Uterus (tissue), 4 donors: ENCODE results near the gene QDPR. TPM values are rescaled to one million over a fixed set of nuclear protein-coding genes. Genes with fewer than 3 reads are reported as not detected.
A peak's percentile ranks its signal among the peaks of the same experiment; 100 is the strongest.

Source experiments
- DNase-seq, 2 donors: peaks; one replicate each; pipeline ENCODE4 v3.0.0-alpha.2; 2019 to 2020
- H3K27ac ChIP-seq, 2 donors: fragments of 200-600 bp; sonication (generic); 1 replicate in 1 of 2; 2 replicates in 1 of 2; pipeline ENCODE4 v1.5.1; 2016 to 2018
- H3K27me3 ChIP-seq, 2 donors: fragments of 200-600 bp; sonication (generic); one replicate each; pipeline ENCODE4 v1.5.1; 2018 to 2019; ENCODE audit warnings: control low read depth in 1 of 2
- H3K36me3 ChIP-seq, 2 donors: fragments of 200-600 bp; sonication (generic); one replicate each; pipeline ENCODE4 v1.5.1; 2019; ENCODE audit warnings: control low read depth in 1 of 2
- H3K4me1 ChIP-seq, 2 donors: fragments of 200-600 bp; sonication (generic); one replicate each; pipeline ENCODE4 v1.5.1; 2018 to 2019; ENCODE audit warnings: control low read depth in 1 of 2
- H3K4me3 ChIP-seq, 2 donors: fragments of 200-600 bp; sonication (generic); 1 replicate in 1 of 2; 2 replicates in 1 of 2; pipeline ENCODE4 v1.5.1; 2018 to 2019; ENCODE audit warnings: mild to moderate bottlenecking in 1 of 2
- H3K9me3 ChIP-seq, 2 donors: fragments of 200-600 bp; sonication (generic); one replicate each; pipeline ENCODE4 v1.5.1; 2019; ENCODE audit warnings: control low read depth in 1 of 2
- POLR2A ChIP-seq, 2 donors: fragments of 450-650 bp; IDR thresholded peaks; one replicate each; pipeline ENCODE4 v1.6.1; 2016; ENCODE audit warnings: antibody characterized with exemption in 2 of 2, mild to moderate bottlenecking in 1 of 2, moderate library complexity in 1 of 2
- intact Hi-C: fragments of 100-400 bp; cut with DNase I; formaldehyde crosslinking; loops from one replicate; pipeline ENCODE4 v1.15.1; 2023; ENCODE audit warnings: low total_unique reads
- total RNA-seq, 4 donors: library from RNA; depleted of rRNA in 3 of 4; stranded (reverse); fragments of >200 nt in 3 of 4; gene quantifications; one replicate each; pipeline versions ENCODE4 v1.1.0 to v1.2.4, GENCODE V29; 2014 to 2023
- TF ChIP-seq, protein P1 (sequence below), 4 experiments: fragments of 200-600 bp in 2 of 4; fragments of 450-650 bp in 2 of 4; sonication (generic) in 2 of 4; IDR thresholded peaks; one replicate each; pipeline ENCODE4 v1.5.1; 2016 to 2019; ENCODE audit warnings: antibody characterized with exemption in 4 of 4, mild to moderate bottlenecking in 2 of 4, moderate library complexity in 1 of 4
- donor health status: DM: yes; HTN: yes; CAD: no.

Gene QDPR
- total RNA-seq, 4 donors from 2014 or later: 2.3 to 48.5 (median 16.5) TPM

DNA sequence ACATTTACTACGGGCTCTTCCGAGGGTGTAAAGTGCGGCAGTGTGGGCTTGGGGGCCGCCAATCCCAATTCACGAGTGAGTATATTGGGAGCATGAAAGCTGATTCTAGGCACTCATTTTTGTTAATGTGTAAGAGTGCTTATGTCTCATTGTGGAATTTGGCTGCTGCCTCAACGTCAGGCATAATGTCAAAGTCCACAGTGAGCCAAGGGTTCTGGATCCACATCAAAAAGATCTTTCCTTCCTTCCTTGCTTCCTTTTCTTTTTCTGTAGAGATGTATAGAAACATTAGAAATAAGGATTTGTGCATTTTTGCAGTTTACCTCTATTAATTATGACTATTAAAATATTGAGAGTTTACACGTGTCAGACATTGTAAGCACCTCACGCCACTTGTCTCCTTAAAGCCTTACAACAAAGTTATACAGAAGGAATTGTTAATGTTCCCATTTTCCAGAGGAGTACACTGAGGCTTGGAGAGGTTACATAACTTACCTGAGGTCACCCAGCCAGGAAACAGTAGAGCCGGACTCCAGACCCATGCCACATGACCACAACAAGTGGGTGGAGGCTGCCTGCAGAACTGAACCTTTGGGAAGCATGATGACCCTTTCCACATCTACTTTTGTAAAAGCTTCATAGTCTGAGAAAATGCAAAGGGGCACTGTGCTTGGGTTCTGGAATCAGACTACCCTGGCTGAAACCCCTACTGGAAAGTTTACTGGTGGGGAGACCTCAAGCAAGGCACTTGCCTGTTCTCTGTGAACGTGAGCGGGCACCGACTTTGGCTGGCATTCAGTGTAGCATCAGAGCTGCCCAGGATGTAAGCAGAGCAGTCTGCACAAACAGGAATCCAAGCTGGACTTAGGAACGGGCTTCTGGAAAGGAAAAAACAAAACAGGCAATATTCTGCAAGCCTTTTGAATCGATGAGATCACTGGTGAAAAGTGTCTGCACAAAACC, 3.8 kb upstream of the QDPR start:
- no peak for TF ChIP-seq POLR2A (IDR thresholded peaks at IDR 0.05)
- TF ChIP-seq, protein P1, sequence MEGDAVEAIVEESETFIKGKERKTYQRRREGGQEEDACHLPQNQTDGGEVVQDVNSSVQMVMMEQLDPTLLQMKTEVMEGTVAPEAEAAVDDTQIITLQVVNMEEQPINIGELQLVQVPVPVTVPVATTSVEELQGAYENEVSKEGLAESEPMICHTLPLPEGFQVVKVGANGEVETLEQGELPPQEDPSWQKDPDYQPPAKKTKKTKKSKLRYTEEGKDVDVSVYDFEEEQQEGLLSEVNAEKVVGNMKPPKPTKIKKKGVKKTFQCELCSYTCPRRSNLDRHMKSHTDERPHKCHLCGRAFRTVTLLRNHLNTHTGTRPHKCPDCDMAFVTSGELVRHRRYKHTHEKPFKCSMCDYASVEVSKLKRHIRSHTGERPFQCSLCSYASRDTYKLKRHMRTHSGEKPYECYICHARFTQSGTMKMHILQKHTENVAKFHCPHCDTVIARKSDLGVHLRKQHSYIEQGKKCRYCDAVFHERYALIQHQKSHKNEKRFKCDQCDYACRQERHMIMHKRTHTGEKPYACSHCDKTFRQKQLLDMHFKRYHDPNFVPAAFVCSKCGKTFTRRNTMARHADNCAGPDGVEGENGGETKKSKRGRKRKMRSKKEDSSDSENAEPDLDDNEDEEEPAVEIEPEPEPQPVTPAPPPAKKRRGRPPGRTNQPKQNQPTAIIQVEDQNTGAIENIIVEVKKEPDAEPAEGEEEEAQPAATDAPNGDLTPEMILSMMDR (IDR thresholded peaks at IDR 0.05): no peak

DNA sequence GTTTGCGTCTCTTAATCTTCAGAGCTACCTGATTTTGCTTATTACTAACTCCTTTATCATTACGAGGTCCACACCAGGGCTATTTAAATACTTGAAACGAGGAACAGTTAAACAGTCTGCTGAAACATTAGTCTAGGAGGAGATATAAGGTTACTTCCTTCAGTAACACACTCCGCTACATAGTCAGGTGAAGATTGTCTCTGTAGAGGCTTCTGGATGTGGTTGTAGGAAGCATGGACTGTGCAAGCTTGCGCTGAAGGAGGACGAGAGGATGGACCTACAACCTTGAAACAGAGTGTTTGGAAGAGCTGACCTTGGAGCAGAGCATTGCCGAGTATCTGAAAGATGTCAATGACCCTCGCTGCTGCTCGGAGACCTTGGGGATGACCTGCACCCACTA, 3.0 kb upstream of the QDPR start, which contains the start of gene CLRN2:
Gene CLRN2 (plus strand): TSS at position 301 of the 400 bp plus-strand sequence. CDS start 102 bp downstream, outside the sequence.
- DNase-seq: no peak
- Histone ChIP-seq H3K27me3 (no peaks in the 10 kb centered on the region), H3K36me3 (no peaks in the 10 kb centered on the region), H3K9me3 (no peaks in the 10 kb centered on the region), H3K27ac (no peak within 1 kb of the TSS), H3K4me3 (no peak within 1 kb of the TSS), H3K4me1 (peaks cover 3 to 8% of the 10 kb centered on the region in 2 donors)
- no peak for TF ChIP-seq POLR2A (IDR thresholded peaks at IDR 0.05)
- TF ChIP-seq, protein P1 (IDR thresholded peaks at IDR 0.05): no peak
- intact Hi-C loops: no loop called here

More for the DNA sequence above, 3.8 kb upstream of the QDPR start:
- no peaks in the 10 kb centered on the region for H3K9me3 ChIP-seq
- no peak for DNase-seq
- H3K27ac ChIP-seq: no peak overlapping the region
- intact Hi-C loops: no loop called here
- H3K4me3 ChIP-seq: no peak overlapping the region
- H3K36me3 ChIP-seq: no peaks in the 10 kb centered on the region
- H3K4me1 ChIP-seq: peaks cover 3% of the 10 kb centered on the region in 2 donors
- H3K27me3 ChIP-seq: no peaks in the 10 kb centered on the region

DNA sequence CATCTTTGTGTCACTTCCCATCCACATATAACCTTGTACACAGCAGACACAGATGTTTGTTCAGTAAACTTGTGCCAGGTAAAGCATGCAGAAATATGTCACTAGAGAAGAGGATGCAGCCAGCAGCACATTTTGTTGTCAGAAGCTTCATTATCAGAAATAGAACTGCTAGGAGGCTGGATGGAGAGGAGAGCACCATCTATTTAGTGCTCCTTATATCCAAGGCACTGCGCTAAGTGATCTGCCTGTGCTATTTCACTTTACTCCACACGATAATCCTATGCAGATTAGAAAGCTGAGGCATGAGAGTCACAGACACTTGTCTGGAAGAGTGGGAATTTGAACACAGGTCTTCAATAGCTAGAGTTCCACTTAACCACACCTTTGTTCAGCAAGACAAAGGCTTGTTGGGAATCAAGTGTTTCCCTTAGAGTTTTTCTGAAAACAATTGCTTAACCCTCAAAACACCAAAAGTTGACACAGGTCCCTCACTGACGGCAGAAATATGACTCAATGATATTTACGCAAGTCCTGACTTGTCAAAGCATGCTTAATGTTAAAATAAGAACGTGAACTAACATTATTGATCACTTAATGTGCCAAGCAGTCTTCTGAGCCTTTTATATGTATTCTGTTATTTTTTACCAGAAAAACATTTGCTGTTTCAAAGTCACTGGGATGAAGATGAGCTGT, 1.2 kb upstream of the QDPR start:
- DNase-seq: no peak
- Histone ChIP-seq H3K27ac (peak overlapping the region in 1 of 2 donors; percentile 79), H3K36me3 (no peaks in the 10 kb centered on the region), H3K4me3 (no peak overlapping the region), H3K27me3 (no peaks in the 10 kb centered on the region), H3K9me3 (no peaks in the 10 kb centered on the region), H3K4me1 (peaks cover 3 to 8% of the 10 kb centered on the region in 2 donors)
- TF ChIP-seq, protein P1 (IDR thresholded peaks at IDR 0.05): no peak
- TF ChIP-seq POLR2A (IDR thresholded peaks at IDR 0.05): no peak
- intact Hi-C loops: no loop called here

DNA sequence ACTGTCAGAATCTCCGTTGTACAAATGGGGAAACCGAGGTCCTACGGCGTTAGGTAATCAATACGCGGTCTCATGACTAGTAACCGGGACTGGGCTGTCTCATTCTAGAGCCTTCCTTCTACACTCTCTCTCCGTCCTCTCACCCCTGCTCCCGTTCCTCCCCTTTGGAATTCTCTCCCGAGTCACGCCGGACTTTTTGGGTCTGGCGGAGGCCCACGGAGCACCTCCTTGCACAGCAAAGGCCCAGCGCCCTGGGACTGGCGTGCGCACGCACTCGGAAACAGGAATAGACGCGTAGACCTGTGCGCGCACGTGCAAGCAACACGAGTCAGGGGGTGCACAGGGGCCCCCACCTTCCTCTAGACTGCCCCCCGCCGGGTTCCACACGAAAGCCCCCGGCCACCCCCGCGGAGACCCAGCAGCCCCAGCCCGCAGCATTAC, 361 bp downstream of the QDPR start:
- TF ChIP-seq POLR2A (IDR thresholded peaks at IDR 0.05): peak in 1 of 2 donors; percentile 7
- TF ChIP-seq, protein P1 (IDR thresholded peaks at IDR 0.05): no peak
- intact Hi-C loops: no loop called here
- Histone ChIP-seq H3K27me3 (no peaks in the 10 kb centered on the region), H3K36me3 (no peaks in the 10 kb centered on the region), H3K27ac (peak overlapping the region; percentile 46 to 79), H3K4me1 (peaks cover 3 to 8% of the 10 kb centered on the region in 2 donors), H3K9me3 (no peaks in the 10 kb centered on the region), H3K4me3 (peak overlapping the region; percentile 65 to 89)
- peak; percentile 57 to 62 for DNase-seq
